GM19395 (cell line): ENCODE results near the gene JAZF1.

Experiments used
- ATAC-seq: cut with Tn5 transposase; IDR thresholded peaks from one replicate; pipeline ENCODE4 v1.9.1; 2021; ENCODE audit warnings: mild to moderate bottlenecking, moderate library complexity; ENCODE audit not compliant: unreplicated experiment

The JAZF1 gene

DNA sequence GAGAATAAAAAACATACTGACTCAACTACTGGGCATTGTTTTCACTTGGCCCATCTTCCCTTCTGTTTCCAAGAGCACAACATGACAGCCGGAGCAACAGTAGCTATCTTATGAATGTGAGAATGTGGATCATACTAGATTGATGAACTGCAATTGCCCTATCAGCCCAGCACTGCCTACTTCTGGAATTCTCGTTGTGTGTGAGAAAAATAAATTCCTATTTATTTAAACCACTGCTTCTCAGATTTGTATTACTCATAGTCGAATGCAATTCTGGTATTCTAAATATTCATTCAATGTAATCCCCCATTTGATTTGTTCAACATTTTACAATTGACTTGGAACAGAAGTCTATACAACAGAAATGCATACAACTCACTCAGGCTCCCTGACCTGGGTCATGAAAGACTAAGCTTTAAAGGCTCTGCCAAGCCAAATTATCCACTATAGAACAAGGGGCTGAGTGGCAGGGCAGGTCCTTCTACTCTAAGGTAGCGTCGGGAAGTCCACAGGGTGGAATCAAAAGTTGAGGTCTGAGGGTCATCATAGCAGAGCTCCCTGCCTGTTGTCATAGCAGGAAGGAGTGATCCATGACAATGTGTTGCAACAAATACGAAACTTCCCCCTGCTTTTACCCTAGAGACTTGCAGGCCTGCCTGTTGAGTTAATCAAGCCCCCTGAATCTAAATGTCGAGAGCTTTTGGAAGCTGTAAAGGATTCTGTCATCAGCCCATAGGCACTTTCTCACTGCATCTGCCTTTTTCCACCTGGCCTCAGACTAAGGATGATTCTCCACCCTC, 12.4 kb upstream of the JAZF1 start:
- ATAC-seq, result no peak

DNA sequence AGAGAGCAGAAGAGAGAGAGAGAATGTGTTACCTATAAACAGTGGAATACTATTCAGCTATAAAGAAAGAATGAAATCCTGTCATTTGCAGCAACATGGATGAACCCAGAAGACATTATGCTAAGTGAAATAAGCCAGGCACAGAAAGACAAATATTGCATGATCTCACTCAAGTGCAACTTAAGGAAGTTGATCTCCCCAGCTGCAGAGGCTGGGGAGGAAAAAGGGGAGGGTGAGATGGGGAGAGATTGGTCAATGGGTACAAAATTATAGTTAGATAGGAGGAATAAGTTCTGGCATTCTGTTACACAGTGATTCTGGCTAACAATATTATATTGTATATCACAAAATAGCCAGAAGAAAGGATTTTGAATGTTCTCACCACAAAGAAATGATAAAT, 11.2 kb upstream of the JAZF1 start:
- ATAC-seq, result no peak

DNA sequence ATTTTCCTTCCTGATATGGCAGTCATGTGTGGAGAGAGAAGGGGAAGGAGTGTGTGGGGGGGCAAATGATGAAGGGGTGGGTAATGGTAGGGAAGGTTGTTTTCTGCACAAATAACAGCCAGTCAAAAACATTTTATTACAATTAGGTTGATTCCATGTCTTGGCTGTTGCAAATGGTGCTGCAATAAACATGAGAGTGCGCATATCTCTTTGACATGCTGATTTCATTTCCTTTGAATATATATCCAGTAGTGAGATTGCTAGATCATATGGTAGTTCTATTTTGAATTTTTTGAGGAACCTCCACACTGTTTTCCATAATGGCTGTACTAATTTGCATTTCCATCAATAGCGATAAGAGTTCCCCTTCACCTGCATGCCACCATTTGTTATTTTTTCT, 10.6 kb upstream of the JAZF1 start:
- no peak for ATAC-seq

DNA sequence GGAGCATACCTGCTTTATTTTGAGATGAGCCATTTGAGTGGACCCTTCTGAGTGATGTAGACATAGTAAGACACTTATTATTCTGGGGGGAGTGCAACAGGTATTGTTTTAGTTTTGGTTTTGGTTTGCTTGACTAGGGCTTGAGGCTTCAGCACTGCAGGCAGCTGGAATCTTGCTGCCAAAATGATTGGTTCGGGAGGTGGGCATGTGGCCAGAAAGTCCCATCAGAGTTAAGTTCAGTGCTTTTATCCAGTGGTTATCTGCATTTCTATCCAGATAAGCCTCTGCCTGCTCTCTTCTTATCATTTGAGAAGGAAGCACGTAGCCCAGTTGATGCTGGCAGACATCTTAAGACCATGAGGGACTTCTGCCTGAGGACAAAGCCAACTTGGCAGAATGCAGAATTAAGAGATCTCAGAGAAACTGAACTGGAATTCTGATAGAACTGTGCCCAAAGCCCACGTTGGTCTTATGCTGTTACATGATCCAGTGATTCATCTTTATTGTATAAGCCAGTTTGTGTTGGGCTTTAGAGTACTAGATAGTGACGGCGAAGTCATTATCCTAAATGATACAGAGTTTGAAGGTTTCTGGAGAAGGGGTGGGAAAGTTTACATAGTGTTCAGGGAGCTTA, 9.6 kb upstream of the JAZF1 start:
- ATAC-seq, result no peak

DNA sequence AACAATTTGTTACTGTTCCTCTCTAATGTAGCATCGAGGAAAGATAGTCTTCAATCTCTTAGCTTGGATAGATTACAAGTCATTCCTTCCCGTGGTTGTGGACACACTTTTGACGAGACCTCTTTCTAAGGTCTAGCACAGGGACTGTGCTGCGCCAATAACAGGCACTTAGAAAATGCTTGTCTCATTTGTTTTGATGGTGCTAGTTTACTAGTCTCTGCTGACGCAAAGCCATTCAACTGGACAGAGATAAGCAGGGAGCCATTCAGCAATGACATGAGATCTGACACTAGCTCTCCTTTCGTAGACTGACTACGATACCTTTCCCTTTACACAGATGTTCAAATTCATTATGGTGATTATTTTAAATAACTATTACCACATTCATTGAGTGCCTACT, 6.4 kb upstream of the JAZF1 start:
- ATAC-seq, result no peak

DNA sequence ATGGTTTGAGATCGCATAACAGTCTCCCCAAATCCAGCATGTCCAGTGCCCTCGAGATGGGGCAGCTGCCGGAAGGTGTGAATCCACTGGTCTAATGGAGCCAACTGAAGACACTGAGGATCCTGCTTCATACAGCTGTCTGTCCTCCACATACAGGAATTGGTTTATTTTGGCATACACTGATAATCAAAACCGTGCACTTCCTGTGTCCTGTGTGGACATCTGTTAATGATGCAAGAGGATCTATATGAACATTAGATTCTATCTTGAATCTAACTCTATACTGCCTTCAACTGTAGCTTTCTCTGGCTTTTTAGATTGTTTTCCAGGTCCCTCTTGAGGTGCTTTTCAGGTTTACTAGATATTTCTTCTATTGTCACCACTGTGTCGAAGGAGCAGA, 3.0 kb upstream of the JAZF1 start:
- no peak for ATAC-seq

DNA sequence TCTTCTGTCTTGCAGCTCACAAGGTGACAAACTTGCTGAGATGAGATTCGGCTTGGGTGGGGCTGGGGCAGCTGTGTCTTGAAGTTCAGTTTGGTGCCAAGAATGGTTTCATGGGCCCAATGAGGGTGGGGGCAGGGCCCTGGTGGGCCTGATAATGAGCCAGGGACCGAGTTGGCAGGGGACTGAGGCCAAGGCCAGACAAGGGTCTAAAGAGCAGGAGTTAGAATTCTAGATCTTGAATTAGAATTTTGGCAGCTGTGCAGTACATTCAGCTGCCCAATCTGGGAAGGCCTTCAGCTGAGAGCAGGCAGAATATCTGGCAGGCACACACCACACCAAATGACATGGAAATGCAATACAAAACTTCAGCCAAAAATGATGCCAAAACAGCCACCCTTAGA, 1.5 kb upstream of the JAZF1 start:
- ATAC-seq, result no peak

DNA sequence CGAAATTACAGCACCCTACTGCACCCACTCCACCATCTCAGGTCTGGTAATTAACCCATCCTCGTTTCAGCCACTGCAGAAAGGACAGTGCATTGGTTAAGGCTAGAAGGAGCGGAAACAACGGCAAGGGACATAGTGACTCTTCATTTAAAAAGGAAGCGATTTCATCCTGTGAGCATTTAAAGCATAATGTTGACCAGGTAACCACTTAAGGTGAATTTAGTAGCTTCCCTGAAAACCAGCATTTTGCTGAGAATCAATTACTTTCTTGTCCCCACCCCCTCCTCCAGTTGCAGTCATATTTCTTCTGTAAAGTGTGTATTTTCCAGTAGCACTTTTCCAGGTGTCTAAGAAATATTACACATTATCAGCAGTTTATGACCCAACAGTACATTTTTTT, 821 bp upstream of the JAZF1 start:
- ATAC-seq, result no peak

DNA sequence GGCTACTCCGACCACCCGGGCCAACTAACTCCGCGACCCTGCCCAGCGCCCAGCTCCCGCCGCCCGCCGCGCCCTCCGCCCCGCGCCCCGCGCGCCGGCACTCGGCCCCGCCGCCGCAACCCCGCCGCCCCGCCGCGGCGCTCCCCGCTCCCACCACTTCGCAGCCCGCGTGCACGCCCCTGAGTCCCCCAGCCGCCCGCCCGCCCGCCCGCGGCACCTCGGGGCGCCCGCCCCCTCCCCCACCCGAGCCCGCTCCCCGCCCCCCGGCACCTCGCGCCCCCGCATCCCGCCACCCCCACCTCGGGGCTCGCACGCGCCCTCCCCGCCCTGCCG, 598 bp downstream of the JAZF1 start:
- ATAC-seq, result peak; percentile 13

DNA sequence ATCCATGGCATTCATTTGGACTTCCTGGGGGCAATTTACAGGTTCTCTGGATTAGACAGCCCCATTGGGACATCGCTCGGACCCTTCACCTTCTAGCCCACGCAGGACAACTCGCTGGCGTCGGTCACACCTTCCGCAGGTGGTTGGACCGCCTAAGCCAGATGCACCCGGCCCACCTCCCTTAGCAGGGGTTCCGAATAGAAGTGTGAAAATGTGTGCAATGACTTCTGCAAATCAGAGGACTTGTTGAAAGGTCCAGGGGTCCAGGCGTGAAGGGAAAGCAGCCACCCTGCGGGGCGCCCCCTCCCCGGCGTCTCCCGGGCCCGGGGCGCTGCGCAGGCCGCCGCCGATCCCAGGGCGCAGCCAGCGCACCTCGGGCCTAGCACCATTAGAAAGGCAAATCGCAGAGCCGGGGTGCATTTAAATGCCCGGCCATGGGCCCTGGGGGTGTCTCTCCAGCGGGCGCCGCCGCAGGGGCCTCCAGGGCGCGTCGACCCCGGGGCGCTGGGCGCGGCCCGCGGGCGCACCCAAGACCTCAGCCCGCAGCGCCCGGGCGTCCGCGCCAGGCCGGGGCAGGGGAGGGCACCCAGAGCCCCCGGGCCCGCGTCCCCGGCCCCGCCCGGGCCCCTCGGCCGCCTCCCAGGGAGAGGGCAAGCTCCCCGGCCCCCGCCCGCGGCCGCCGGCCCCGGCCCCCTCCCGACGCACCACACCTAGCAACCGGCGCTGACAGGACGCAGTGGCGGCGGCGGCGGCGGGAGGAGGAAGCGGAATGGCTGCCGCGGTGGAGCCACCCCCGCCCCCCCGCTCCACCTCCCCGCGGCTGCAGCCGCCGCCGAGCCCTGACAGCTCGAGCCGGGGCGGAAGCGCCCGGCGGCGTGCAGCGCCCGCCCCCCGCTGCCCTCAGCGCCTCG, 1.2 kb downstream of the JAZF1 start:
- peak; percentile 61 for ATAC-seq

DNA sequence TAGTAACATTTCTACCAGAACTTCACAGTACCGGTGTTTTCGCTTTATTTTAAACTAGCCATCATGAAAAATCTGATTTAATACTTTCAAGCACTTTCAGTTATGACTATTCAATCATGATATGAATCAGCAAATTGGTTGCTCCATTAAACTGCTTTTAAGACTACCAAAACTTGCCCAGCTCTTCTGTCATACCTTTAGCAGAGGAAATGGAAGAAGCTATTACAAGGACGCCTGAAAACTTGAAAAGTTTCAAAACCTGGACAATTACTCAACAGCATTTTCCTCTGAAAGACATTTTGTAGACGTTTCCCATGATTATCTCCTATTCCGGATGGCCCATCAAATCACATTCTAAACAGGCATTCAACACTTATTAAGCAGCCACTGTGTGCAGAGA, 2.0 kb downstream of the JAZF1 start:
- no peak for ATAC-seq

DNA sequence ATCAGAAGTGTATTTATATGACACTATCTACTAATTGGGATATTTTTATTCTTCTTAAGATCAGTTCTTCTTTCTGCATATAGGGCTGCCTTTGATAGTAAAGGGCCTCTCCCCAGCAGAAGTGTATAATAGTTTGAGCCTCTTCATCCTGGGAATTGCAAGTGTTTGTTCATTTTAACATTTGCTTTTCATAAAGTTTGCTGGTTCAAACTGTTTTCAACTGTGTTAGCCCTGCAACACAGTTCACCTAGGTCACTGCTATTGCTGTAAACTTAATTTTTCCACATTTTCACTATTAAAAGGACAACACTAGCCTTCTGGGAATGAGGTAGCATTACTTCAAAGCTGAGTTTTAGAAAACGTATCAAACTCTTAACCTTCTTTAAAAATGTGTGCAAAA, 2.8 kb downstream of the JAZF1 start:
- no peak for ATAC-seq

DNA sequence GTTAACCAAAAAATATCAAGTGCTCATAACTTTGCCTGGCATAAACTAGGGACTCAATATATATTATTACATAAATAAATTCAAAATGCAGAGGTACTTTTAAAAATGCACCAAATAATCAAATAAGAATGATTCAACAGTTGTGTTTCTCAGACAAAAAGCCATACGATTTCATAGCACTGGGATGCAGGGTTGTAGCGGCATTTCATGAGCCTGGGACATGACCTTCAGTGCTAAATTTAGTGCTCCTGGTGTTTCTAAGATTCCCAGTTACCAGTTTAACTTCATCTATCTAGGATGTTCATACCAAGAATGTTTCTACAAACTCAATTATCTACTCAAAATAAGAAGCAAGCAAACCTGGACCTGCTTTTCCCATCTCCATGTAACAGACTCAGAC, 4.0 kb downstream of the JAZF1 start:
- ATAC-seq, result no peak

DNA sequence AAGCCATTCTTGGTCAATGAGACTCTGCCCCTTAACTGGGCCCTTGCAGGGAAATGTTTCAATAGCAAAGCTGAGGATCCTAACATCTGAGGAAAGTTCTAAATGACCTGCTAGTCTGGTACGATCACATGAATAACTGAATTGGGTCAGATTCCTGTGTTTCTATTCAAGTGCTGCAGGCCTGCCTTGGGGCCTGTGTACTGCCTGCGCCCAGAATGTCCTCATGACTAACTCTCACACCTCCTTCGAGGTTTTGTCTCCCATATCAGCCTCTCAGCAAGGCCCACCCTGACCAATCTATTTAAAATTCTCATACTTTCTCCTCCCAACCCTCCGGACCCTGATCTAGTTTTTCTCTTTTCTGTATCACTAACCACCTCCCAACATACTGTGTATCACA, 4.4 kb downstream of the JAZF1 start:
- no peak for ATAC-seq

DNA sequence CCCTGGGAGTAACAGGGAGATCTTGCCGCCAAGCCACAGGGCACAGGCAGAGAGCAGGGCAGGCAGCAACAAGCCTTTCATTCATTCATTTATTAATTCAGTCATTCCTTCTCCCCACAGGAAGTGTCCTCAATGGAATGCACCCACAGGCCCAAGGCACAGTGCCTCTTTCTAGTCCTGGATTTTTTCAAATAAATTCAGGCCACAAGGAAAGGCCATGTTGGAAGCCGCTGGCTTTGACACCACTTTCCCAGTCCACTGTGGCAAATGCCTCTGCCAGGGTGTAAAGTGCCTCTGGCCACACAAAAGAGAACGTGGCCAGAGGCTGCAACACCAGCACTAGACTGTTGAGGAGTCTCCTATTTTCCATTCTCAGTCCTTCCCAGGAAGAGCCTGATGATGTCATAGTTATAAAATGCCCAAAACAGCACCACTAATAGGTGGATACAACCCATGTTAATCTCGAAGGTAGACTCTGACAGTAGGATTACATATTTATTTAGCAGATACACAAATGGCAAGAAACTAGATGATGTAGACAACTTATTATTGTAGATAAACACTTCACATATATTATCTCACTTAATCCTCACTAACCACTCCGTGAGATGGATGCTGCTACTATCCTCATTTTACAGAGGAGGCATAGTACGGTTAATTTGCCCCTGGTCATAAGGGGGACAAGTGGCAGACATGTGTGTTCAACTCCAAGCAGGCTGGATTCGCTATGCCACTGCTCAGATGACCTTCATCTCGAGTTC, 5.5 kb downstream of the JAZF1 start:
- no peak for ATAC-seq

DNA sequence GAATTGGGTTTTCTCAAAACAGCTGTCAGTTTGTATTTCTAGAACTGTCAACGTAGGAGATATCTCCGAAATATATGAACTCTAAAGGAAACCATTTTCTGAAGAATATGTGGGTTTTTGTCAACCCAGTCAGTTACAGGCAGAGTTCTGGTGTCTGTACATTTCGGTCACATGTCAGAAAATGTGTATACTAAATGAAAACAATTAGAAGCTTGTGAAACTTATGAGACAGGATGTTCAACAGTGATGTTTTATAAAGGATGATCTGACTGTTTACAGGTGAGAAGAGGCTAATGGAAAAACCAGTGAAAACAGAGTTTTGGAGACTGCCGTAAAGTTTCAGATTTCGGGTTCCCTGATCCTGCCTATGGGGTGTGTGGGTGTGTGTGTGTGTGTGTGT, 6.2 kb downstream of the JAZF1 start:
- ATAC-seq, result no peak

DNA sequence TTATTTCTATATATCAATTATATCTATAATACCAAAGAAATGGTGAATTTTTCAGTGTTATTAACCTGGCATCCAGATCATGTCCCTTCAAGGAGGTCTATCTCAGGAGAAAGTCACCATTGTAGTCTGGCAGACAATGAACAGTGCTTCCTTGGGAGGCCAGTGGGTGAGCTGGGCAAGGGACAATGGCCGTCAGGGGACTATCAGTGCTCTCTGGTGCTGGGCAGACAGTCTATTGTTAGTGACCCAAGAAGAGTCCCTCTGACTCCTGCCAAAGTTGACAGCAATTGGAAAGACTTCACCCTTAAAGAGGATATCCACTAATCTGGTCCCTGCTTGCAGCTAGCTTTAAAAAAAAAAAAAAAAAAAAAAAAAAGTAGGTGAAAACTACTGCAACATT, 7.1 kb downstream of the JAZF1 start:
- no peak for ATAC-seq

DNA sequence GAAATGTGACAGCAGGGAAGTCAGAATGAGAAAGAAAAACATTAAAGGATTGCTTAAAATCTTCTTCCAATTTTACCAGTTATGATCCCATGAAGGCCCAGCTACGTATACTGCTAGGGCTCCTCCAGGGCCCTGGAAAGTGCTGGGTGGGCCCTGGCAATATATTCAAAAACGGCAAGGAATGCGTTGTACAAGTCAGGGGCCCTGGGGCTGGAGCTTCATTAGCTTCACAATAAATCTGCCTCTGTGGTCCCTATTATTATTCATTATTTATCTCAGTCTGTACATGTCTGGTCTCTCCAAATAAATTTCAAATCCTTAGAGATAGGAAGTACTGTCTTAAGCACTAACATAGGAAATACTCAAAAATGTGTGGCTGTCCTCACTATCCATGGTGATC, 7.6 kb downstream of the JAZF1 start:
- no peak for ATAC-seq

DNA sequence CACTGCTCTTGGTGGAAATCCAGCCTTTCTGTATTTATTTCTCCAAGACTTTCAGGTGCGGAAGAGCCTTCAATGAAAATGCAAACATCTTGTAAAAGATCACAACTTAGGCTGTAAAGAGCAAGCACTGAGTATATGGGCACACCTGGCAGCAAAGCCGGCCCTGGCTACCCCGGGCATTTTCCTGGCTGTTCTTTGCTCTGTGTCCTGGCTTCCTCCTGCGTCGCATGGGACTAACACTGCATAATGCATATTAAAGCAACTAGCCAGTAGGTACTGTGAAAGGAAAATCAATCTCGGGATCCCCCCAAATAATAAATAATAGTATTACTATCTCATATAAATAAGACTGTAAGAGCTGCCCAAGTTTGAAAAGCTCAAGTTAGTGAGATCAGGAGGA, 9.9 kb downstream of the JAZF1 start:
- ATAC-seq, result no peak

DNA sequence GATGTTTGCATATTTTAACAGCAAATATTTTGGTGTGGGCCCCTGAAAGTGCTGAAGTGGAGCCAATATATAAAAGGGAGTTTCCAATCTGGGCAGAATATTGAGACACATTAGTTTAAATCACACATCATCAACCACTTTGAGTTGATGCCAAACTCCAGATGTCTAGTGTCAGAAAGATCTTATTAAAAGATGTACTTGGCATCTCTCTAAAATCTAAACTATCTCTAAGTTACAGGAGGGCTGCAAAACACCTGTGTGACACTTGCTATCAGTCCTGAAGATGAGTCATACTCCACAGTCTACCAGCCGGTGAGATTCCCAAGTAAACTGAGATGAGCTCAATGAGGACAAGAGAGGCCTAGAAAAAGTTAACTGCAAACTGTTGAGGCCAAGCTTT, 11.4 kb downstream of the JAZF1 start:
- no peak for ATAC-seq
